Fibroblast of pulmonary artery (primary cell): ENCODE data around the gene RTP5.

ENCODE experiments used
- DNase-seq: peaks from one replicate; pipeline ENCODE4 v3.0.0-alpha.2; 2010; ENCODE audit warnings: low read depth
- H3K4me3 ChIP-seq: replicated peaks from 2 replicates; pipeline ENCODE4 v1.5.1; 2011; ENCODE audit warnings: low read depth, mild to moderate bottlenecking, control low read depth, low read length, moderate library complexity
- TF ChIP-seq, protein P1 (sequence below): IDR thresholded peaks from 2 replicates; pipeline ENCODE4 v1.5.1; 2011; ENCODE audit warnings: mild to moderate bottlenecking, control low read depth, low read length, inconsistent platforms; ENCODE audit errors: missing control alignments

Gene RTP5

DNA sequence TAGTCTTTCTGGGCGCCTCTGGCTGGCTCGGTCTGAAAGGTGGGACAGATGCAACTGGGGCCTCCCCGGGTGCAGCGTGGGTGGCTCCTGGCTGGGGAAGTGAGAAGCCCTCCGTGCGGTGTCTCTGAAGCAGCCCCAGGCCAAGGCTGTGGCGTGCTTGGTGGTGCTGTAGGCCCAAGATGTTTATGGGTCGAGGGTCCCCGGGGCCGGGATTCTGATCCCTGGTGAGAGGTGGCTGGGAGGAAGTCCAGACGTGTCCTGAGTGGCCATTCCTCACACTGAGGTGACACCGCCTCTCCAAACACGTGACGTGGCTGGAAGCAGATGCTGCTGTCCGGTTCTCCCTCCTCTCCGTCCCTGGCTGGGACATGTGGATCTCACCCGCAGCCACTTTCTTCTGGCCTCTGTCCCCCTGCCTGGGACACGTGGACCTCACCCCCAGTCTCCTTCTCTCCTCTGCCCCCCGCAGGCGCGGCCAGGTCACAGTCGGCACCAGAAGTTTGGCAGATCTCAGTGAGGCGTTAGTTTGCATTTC, 12.6 kb downstream of the RTP5 start:
- peak overlapping the region; percentile 22 for H3K4me3 ChIP-seq
- no peak for DNase-seq
- TF ChIP-seq, protein P1, sequence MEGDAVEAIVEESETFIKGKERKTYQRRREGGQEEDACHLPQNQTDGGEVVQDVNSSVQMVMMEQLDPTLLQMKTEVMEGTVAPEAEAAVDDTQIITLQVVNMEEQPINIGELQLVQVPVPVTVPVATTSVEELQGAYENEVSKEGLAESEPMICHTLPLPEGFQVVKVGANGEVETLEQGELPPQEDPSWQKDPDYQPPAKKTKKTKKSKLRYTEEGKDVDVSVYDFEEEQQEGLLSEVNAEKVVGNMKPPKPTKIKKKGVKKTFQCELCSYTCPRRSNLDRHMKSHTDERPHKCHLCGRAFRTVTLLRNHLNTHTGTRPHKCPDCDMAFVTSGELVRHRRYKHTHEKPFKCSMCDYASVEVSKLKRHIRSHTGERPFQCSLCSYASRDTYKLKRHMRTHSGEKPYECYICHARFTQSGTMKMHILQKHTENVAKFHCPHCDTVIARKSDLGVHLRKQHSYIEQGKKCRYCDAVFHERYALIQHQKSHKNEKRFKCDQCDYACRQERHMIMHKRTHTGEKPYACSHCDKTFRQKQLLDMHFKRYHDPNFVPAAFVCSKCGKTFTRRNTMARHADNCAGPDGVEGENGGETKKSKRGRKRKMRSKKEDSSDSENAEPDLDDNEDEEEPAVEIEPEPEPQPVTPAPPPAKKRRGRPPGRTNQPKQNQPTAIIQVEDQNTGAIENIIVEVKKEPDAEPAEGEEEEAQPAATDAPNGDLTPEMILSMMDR = no peak

DNA sequence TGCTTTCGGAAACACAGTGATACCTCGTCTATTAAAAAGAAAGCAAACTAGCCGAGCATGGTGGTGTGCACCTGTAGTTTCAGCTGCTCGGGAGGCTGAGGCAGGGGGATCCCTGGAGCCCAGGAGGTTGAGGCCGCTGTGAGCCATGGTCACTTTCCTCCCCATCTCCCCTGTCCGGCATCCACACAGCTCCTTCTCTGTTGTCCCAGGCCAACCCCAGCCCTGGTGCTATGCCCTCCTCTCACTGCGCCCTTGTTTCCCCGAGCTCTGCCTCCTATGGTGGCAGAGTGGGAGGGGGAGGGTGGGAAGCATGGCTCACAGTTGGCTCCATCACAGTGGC, 15.4 kb downstream of the RTP5 start:
- DNase-seq = no peak
- no peak overlapping the region for H3K4me3 ChIP-seq
- TF ChIP-seq, protein P1 = no peak

DNA sequence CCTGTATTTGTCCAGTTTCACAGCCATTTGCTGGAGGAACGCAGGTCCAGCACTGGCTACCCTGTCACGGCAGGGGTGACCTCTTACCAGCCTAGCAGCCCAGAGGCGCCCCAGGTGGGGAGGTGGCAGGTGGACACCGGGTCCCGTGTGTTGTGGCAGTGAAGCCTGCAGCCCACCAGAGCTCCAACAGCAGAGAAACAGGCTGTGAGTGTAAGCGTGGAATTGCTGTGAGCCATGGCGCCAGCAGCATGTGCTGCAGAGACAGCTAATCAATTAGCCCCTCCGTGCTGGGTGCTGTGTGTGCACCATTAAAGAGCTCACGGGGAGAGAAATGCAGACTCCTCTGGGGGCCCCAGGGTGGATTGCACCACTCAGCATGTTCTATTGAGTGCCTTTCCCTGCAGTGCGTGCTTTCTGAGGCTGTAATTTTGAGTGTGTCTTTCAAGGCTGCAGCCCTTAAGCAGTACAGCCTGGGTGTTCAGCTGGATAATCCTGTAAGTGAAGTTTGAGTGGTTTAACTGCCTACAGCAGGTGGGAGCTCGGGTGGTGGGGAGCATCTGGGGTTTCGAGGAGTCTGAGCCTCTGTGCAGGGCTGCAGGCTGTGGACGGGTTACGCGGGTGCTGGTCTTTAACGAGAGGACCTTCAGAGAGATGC, 15.9 kb downstream of the RTP5 start:
- DNase-seq = no peak
- H3K4me3 ChIP-seq = no peak overlapping the region
- TF ChIP-seq, protein P1 = no peak

DNA sequence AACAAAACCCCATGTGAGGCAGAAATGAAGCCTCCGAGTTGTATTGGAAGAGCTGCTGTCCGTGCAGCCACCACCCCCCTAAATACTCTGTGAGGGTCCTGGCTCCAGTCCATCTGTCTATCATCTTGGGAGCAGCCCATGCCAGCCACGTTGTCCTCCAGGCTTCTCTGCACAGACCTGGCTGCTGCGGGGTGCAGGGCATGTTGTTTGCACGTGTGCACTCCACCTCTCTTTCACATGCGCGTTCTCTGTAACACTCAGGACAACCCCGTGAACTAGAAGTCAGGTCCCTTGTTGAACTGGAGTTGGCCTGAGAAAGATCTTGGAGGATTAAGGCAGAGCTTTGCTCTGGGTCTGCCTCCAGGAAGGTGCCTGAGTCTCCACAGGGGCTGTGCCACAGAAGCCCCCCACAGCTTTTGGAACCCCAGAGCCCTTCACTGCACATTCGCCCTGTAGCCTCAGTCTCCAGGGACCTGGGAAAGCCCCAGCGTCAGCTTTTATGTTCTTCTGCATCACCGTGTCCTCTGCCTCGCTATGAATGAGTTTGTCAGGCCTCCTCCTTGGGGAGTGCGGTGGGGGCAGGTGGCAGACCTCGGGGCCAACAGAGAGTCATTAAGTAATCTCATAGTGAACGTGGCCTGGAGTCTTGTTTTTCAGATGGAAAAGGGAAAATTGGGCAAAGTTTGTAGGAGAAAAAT, 16.6 kb downstream of the RTP5 start:
- no peak overlapping the region for H3K4me3 ChIP-seq
- DNase-seq = no peak
- TF ChIP-seq, protein P1 = no peak

DNA sequence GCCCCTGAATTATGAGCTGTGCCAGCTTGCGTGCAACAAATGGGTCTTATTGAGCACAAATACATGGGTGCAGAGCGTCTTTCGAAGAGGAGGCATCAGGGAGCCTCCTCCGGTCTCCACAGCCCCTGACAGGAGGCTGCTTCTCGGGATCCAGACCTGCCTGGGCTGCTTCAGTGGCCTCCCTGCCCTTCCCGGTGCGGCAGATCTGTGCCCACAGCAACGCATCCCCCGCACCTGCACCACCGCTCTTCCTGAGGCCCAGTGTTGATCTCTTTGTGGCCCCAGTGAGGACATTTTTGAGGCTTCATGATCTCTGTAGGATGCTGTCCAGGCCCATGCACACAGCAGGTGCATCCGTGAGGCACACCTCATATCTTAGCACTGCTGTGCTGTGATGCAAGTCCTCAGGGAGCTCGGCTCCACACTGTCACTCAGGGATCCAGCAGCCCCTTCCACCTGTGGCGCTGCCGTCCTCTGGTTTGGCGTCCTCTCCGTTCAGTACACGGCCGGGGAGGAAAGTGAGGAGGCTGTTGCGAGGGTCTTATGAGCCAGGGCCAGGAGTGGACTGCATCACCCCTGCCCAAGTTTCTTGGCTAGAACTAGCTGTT, 17.4 kb downstream of the RTP5 start:
- no peak for DNase-seq
- H3K4me3 ChIP-seq = no peak overlapping the region
- TF ChIP-seq, protein P1 = no peak

DNA sequence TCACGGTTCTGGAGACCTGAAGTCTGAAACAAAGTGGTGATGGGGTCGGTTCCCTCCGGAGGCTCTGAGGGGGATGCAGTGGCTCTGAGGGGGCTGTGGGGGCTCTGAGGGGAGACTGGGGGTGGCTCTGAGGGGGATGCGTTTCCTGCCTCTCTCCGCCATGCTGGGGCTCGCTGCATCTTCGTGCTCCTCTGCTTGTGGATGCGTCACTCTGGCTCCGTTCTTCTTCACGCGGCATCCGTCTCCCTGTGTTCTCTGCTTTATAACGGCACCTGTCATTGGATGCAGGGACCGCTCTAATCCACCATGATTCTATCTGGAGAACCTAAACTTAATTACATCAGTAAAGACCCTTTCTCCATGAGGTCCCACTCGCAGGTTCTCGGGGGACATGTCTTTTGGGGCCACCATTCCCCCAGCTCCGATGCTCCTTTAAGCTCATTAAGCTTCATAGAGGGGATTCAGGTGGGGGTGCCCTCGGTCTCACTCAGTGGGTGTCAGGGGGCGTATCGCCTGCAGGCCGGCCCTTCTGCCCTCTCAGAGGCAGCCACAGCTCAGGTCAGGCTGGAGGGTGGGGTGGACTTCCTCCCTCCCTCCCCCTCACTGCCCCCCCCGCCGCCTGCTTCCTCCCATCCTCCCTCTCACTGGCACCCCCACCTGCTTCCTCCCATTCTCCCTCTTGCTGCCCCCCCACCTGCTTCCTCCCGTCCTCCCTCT, 18.4 kb downstream of the RTP5 start:
- DNase-seq = no peak
- no peak overlapping the region for H3K4me3 ChIP-seq
- TF ChIP-seq, protein P1 = no peak
